NCI-H1436 treated with DMSO at 0.1 percent for 48 hours (cell line): ENCODE results near the gene ZNF33A.
"Not testable (repeated sequence)": the region's sequence is repeated elsewhere in the genome, so short reads cannot be mapped to it uniquely, and the experiment has no call there.

ENCODE experiments used
- DNase-seq: peaks from one replicate; lab custom pipeline; 2025; lab: John Stamatoyannopoulos, UW

The ZNF33A gene

GRCh38 chr10:38010119-38010903 is at the start of gene ZNF33A:
TSS of gene ZNF33A (plus strand) at chr10:38010675. CDS start at chr10:38012342, 1,667 bp downstream.
- peak; percentile 89 for DNase-seq

GRCh38 chr10:37965006-37965405 is 45.5 kb upstream of the ZNF33A start:
- DNase-seq, result no peak

GRCh38 chr10:37972396-37972795 is 38.1 kb upstream of the ZNF33A start:
- no peak for DNase-seq

- no peak for DNase-seq
These were observed 35.0 kb upstream of the ZNF33A start for GRCh38 chr10:37975401-37975991.

GRCh38 chr10:37976091-37976879 is 34.2 kb upstream of the ZNF33A start, which contains the start of gene ZNF25:
TSS of gene ZNF25 (minus strand) at chr10:37976647. CDS start at chr10:37971722, 4,925 bp downstream.
- peak; percentile 98 for DNase-seq

GRCh38 chr10:37976880-37977203 is 33.6 kb upstream of the ZNF33A start:
- DNase-seq, result no peak

GRCh38 chr10:37991655-37992054 is 18.8 kb upstream of the ZNF33A start:
- no peak for DNase-seq

GRCh38 chr10:37992083-37992482 is 18.4 kb upstream of the ZNF33A start:
- DNase-seq, result no peak

GRCh38 chr10:37998920-37999319 is 11.6 kb upstream of the ZNF33A start:
- not testable (repeated sequence) for DNase-seq

GRCh38 chr10:38000474-38000873 is 10.0 kb upstream of the ZNF33A start:
- DNase-seq, result not testable (repeated sequence)

- DNase-seq, result no peak
These were observed 7.4 kb upstream of the ZNF33A start for GRCh38 chr10:38003026-38003425.

GRCh38 chr10:38003588-38003987 is 6.9 kb upstream of the ZNF33A start:
- no peak for DNase-seq

- no peak for DNase-seq
These were observed 2.9 kb upstream of the ZNF33A start for GRCh38 chr10:38007551-38007950.

GRCh38 chr10:38007991-38008390 is 2.5 kb upstream of the ZNF33A start:
- no peak for DNase-seq

- DNase-seq, result no peak
These were observed 5.9 kb downstream of the ZNF33A start for GRCh38 chr10:38016354-38016753.

GRCh38 chr10:38019124-38019523 is 8.6 kb downstream of the ZNF33A start:
- not testable (repeated sequence) for DNase-seq

GRCh38 chr10:38025283-38025682 is 14.8 kb downstream of the ZNF33A start:
- no peak for DNase-seq

GRCh38 chr10:38027986-38028385 is 17.5 kb downstream of the ZNF33A start:
- DNase-seq, result no peak

GRCh38 chr10:38032886-38033285 is 22.4 kb downstream of the ZNF33A start:
- no peak for DNase-seq

- DNase-seq, result no peak
These were observed 27.8 kb downstream of the ZNF33A start for GRCh38 chr10:38038107-38038931.

- no peak for DNase-seq
These were observed 28.4 kb downstream of the ZNF33A start for GRCh38 chr10:38038932-38039245.

GRCh38 chr10:38043516-38043915 is 33.0 kb downstream of the ZNF33A start:
- no peak for DNase-seq
